GM18526 (cell line): Measurements from ENCODE around the gene OR13G1.

Experiments used
- POLR2A ChIP-seq: IDR thresholded peaks from 3 replicates; pipeline ENCODE4 v1.6.1; 2011; ENCODE audit not compliant: insufficient read length; ENCODE audit errors: extremely low read depth

OR13G1 gene

GRCh38 chr1:247627951-247628350 lies 51.6 kb downstream of the OR13G1 start:
- no peak for TF ChIP-seq POLR2A
